HG03565 (cell line): ENCODE measurements around the gene BAX.

Experiments used
- ATAC-seq: cut with Tn5 transposase; IDR thresholded peaks from one replicate; pipeline ENCODE4 v1.9.1; 2021; ENCODE audit warnings: mild to moderate bottlenecking, moderate library complexity; ENCODE audit not compliant: unreplicated experiment

BAX gene

DNA sequence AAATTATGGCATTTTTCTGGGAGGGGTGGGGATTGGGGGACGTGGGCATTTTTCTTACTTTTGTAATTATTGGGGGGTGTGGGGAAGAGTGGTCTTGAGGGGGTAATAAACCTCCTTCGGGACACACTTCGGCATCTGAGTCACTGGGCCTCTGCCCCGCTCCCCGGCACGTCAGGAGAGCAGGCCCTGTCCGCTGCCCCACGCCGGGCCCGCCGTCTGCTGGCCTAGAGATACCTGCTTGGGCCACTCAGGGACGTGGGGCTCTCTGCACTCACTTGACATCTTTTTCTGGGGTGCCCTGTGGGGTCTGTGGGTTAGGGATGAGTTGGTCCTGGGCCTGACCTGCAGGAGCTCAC, 7.0 kb downstream of the BAX start:
- no peak for ATAC-seq

DNA sequence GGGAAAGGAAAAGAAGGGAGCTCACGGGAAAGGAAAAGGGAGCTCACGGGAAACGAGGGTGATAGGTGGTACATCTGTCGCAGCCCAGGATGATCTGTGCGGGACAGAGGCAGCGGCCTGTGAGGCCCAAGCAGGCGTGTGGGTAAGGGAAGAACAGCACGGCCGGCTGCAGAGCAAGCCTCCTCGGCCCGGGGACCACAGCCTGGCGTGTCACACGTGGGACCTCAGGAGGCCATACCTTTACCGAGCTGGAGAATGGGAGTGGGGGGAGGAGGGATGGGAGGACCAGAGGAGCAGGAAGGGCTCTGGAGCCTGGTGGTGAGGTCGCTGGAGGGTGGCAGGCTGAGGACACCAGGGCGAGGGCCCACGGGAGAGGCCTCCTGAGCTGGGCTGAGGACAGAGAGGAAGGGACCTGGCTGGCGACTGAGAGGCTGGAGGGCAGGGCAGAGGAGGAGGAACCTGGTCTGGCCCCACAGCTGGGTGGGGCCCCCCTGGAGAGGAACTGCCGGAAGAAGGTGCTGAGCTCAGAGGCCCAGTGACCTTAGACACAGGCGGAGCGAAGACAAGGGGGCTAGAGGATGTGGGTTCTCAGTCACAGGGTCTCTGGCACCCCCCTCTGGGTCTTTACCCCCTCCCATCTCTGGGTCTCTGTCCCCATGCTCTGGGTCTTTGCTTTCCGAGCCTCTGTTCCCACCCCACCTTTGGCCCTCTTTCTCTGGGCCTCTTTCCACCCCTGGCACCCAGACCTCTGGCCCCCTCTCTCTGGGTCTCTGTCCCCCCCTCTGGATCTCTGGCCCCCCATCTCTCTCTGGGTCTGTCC, 7.6 kb downstream of the BAX start:
- no peak for ATAC-seq

DNA sequence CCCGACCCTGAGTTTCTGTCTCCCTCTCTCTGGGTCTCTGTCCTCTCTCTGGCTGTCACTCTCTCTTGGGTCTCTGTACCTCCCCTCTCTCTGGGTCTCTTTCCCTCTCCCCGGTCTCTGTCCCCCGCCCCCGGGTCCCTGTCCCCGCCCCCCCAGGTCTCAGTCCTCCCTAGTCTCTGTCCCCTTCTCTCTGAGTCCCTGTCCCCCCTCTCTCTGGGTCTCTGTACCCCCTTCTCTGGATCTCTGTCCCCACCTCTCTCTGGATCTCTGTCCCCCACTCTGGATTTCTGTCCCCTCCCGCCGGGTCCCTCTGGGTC, 8.1 kb downstream of the BAX start:
- ATAC-seq: no peak

DNA sequence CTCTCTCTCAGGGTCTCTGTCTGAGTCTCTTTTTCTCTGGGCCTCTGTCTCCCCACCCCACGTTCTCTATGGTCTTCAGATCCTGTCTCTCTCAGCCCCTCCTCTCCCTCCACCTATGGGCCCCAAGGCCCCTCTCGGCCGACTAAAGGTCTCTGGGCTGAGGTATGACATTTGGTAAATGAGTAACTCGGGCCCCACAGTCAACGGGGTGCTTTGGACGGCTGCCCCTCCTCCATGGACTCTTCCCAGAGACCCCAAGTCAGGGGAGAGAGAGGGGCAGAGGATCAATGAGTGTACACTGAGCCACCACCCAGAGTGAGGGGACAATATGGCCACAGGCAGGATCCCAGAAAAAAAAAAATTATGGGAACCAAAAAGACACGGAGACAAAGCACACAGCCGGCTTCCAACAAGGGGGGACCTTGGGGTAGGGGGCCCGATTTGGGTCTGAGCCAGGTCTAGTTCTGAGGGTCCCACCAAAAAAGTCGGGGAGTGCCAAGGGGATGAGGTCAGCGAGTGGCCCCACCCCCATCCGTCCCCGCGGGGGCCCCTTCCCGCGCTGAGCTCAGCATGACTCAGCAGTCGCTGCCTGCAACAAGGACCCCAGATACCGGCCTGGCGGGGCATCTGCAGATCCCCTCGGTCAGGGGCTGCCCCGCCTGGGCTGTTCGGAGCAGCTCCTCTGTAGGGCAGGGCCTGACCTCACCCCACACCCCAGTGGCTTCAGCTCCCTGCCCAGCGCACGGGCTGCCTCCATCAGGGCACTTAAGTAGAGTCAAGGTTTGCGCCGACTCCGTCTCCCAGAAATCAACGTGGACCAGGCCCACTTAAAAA, 8.9 kb downstream of the BAX start:
- peak; percentile 23 for ATAC-seq

DNA sequence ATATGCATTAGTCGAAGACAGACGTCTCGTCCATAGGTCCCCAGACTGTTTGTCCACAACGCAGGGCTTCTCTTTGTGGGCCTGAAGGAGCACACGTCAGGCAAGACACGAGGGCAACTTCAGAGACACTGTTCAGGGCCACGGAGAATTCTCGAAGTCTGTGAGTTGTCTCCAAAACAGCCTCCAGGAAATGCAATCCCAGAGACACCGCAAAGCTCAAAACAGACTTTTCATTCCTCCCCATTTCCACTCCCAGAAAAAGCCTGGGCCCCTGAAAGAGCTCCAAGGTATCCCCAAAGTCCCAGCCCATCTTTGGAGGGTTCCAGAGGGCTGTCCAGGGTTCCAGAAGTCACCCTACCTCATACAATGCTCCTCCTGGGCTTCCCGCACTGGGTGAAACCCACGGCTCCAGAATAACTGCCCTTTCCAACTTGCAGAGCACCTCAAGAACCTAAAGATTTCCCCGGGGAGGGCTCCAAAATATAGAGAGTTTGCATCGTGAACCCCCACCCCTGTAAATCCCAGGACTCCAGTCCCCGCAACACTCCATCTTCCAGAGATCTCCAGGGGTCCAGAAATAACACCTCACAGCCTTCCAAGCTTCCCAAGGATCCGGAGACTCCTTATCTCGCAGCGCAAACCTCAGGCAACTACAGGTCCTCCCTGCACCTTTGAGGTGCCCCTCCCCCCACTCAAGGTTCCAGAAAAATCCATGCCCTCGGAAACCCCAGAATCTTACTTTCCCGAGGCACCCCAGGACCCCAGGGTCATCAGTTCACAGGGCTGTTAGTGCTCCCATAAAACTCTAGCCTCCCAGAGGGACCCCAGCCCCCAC, 9.7 kb downstream of the BAX start:
- no peak for ATAC-seq

DNA sequence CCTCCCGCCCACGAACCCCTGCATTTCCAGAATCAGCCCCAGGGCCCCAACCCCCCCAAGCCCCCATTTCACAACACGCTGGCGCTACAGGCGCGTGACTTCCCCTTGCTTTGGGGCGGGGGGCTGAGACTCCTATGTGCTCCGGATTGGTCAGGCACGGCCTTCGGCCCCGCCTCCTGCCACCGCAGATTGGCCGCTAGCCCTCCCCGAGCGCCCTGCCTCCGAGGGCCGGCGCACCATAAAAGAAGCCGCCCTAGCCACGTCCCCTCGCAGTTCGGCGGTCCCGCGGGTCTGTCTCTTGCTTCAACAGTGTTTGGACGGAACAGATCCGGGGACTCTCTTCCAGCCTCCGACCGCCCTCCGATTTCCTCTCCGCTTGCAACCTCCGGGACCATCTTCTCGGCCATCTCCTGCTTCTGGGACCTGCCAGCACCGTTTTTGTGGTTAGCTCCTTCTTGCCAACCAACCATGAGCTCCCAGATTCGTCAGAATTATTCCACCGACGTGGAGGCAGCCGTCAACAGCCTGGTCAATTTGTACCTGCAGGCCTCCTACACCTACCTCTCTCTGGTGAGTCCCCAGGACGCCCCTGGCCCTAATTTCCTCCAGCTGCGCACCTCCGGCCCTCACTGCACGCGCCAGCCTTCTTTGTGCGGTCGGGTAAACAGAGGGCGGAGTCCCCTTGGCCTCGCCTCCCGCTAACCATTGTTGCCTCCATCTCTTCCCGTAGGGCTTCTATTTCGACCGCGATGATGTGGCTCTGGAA, 10.5 kb downstream of the BAX start, which contains the start of gene FTL:
Gene FTL, plus strand, starts transcription at position 270 of the 766 bp plus-strand sequence. Its CDS starts 199 bp downstream, at position 469.
- ATAC-seq: peak; percentile 48

DNA sequence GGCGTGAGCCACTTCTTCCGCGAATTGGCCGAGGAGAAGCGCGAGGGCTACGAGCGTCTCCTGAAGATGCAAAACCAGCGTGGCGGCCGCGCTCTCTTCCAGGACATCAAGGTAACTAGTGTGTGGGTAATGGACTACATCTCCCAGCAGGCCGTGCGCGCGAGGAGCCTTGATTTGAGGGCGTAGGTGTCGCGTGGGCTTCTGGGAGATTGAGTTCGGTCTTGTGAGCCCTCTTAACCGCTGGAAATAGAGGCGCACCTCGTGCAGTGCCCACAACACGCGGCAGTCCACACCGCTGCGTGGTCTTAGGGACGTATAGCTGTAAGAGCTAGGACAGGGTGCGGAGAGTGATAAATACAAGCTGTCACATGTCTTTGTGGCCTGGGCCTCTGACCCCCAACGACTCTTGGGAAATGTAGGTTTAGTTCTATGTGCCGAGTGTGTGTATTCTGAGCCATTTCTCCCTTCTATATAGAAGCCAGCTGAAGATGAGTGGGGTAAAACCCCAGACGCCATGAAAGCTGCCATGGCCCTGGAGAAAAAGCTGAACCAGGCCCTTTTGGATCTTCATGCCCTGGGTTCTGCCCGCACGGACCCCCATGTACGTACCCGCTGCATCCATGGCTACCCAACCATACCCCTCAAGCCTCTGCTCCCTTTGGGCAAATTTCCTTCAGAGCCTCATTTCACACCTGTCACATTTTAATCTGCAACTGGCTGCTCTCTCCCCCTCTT, 11.3 kb downstream of the BAX start:
- no peak for ATAC-seq

DNA sequence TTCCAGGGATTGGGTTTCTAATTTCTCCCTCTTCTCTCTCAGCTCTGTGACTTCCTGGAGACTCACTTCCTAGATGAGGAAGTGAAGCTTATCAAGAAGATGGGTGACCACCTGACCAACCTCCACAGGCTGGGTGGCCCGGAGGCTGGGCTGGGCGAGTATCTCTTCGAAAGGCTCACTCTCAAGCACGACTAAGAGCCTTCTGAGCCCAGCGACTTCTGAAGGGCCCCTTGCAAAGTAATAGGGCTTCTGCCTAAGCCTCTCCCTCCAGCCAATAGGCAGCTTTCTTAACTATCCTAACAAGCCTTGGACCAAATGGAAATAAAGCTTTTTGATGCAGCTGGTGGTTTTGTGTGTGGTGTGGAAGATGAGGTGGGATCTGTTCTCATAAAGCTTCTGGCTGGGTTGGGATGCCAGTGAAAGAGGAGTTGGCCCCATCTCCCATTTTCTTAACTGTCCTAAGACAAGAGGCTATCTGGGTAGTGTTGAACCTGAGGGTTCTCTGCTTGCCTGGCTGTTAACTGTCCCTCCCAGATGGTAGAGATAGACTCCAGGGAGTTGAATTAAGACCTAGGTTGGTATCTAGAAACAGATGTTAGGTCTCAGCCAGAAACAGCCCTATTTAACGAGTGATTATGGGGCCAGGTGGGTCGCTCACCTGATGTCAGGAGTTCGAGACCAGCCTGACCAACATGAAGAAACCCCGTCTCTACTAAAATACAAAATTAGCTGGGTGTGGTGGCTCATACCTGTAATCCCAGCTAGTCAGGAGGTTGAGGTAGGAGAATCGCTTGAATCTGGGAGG, 12.1 kb downstream of the BAX start:
- no peak for ATAC-seq

DNA sequence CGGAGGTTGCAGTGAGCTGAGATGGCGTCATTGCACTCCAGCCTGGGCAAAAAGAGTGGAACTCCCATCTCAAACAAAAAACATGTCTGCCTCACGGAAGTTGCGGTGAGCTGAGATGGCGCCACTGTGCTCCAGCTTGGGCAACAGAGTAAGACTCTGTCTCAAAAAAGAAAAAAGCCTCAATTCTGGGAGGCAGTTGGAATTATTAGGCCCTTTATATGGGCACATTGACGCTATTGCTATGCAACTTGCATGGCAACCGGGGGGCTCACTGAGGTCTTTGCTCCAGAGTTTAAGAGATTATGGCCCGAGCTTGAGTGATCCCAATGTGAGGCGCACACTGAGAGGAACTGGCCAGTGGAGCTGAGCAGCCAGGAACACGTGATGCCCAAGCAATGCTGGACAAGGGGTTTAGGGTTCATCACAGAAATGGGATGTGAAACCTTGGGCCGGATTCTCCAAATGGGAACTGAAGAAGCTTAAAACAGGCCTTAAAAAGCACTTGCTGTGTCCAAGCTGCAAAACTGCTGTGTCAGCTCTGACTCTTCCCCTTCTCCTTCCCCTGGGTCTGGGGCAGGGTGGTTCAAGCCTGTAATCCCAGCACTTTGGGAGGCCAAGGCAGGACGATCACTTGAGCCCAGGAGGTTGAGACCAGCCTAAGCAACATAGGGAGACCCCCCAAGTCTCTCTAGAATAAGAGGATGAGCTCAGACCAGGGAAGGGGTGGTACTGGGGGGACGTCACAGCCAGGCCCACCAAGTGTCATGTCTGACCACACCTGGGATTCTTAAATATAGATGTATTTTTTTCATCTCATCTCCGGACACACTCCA, 12.9 kb downstream of the BAX start:
- ATAC-seq: no peak

DNA sequence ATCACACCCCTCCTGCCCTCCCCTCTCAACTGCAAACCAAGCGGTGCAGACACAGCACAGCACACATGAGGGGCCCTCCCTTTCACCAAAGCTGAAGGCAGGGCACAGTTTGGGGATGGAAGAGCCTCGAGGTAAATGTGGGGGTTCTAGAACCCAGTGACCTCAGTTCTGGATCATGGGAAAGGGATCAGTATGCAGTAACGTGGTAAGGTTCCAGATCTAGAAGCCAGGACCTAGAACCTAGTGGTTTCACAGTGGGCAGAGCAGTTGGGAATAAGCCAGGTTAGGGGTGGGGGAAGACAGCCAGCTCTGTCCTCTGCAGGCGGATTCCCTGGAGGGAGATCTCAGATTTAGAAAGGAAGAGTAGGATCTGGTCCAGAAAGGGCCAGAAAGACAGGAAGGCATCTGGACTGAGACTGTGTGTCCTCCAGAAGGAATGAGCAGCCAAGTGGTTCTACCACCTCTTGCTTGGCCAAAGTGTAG, 13.5 kb downstream of the BAX start:
- ATAC-seq: no peak

DNA sequence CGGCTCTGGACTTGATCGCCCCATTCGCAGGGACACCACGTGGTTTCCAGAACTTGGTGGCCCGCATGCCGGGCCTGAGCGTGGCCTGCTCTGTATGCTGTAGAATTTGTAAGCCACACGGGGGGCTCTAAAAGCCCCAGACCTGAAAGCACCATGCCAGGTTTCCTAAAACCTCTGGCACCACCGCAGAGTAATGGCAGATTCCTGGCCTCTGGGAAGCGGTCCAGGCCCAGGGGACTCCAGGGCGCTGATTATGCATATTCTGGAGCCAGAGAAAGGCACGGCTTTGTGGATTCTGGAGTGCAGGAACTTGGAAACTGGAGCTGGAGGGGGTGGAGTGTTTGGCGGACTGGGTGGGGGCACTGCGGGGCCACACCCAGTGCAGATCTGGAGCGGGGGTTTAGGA, 14.1 kb downstream of the BAX start:
- no peak for ATAC-seq

DNA sequence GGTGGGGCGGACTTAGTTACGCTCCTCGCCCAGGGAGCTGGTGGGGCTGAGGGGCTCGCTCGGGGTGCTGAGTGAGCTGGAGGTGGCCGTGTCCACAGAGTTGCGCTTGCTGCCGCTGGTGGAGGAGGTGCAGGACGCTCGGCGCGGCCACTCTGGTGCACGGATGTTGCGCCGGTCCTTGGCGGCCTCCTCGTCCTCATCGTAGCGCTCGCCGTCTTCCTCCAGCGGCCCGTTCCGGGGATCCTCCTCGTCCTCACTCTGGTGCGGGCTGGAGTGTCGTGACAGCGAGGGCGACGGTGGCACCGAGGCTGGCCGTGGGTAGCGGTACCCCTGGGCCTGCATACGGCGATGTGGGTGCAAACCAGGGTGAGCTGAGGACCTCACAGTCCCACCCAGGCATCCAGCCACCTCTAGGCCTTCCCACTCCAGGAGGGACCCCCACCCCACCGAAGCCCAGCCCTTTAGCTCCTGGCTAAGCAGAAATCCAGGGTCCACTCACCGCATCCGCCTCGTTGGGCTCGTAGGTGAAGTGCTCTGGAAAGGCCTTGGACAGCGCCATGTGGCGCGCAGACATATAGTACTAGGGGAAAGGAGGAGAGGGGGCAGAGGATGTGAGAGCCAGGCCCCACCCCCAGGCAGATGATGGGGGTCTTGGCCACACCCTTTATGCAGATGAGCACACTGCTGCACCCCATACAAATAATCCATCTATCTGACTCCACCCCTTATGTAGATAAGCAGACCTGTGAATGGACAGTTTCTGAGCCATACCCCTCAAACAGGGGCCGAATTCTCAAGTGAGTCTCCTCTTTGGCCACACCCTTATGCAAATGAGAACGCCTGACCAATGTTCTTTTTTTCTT, 14.8 kb downstream of the BAX start:
- no peak for ATAC-seq

DNA sequence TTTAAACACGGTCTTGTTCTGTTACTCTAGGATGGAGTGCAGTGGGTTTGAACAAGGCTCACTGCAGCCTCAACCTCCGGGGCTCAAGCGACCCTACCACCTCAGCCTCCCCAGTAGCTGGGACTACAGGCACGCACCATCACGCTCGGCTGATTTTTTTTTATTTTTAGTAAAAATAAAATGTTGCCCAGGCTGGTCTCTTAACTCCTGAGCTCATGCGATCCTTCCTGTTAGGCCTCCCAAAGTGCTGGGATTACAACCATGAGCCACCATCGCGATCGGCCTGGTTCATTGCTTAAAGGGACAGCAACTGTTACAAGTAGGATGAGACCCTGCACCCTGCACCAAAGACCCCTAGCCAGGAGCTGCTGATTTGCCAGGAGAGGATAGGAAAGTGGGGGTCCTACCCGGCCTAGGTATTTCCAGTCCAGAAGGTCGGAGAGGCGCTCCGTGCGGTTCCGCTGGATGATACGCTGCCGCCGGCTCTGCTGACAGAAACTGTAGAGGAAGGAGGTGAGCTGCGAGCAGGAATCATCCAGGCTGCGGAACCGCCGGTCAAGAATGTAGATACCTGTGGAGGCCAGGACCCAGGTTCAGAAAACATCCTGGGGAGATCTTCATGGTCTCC, 15.6 kb downstream of the BAX start:
- ATAC-seq: no peak

DNA sequence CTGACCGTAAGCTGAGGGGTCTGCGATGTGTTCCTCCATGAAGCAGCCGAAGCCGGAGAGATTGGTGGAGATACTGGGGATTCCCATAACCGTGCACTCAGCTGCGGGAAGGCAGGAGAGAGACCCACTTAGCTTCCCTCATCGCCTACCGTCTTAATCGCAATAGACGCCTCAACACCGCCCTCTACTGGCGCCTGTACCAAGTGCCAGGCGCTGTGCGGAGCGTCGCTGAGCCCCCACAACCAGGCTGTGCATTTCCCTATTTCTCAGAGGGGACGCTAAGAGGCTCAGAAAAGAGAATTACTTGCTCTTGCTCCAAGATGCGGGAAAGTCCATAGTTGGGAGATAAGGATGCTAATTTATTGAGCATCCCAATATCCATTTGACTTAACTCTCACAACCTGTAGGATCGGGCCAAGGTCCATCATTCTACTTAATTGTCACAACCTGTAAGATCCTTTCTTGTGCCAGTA, 16.3 kb downstream of the BAX start:
- ATAC-seq: no peak

DNA sequence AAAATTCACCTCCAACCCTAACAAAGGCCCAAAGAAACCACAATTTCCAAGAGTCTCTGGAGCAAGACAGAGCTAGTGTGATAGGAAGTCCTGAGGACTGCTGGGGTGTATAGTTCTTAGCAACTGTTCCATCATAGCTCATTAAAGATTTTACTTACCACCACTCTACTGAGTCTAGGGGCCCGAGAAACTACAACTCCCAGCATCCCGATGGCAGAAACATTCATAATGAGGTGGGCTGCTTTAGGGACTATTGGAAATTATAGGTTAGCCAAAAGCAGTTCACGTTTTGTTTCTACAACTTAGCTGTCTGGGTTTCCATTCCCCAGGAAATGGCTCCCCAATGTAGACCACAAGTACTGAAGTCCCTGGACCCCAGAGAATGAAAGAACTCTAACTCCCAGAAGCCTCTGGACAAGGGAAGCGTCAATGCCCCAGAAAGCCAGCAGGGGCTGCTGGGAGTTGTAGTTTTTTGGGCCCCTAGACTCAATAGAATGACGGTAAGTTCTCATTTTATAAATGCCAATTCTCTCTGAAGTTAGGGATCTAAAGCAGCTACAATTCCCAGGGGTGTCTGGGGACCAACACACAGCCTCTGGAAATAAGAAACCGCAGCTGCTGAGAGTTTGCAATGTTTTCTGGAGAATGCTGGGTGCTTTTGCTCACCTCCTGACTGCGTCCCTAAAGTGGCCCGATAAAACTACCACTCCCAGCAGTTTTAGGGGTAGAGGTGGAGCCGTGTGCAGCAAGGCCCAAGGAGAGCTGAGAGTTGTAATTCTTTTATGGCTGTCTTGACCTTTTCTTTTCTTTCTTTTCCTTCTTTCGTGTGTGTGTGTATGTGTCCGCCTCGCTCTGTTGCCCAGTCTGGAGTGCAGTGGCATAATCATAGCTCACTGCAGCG, 21.5 kb downstream of the BAX start:
- no peak for ATAC-seq

DNA sequence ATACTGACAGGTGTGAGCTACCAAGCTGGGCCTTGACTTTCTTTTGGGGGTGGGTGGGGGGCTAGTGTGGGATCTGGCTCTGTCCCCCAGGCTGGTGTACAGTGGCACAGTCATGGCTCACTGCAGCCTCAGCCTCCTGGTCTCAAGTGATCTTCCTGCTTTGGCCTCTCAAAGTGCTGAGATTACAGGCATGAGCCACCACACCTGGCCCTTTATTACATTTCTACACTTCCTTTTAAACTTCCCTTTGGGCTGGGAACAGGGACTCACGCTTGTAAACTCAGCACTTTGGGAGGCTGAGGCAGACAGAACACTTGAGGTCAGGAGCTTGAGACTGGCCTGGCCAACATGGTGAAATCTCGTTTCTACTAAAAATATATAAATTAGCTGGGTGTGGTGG, 22.4 kb downstream of the BAX start:
- ATAC-seq: no peak
